NOMO-1 treated with DMSO at 0.1 percent for 48 hours (cell line): ENCODE data around the gene PKD1.
"Not testable (repeated sequence)": the region's sequence is repeated elsewhere in the genome, so short reads cannot be mapped to it uniquely, and the experiment has no call there.

Experiments used
- DNase-seq: peaks from one replicate; lab custom pipeline; 2025; ENCODE audit not compliant: unreplicated experiment; lab: John Stamatoyannopoulos, UW

PKD1 gene

GRCh38 chr16:2110332-2111008 is 25.2 kb downstream of the PKD1 start:
- not testable (repeated sequence) for DNase-seq

- not testable (repeated sequence) for DNase-seq
Observed at GRCh38 chr16:2109872-2110271, 25.8 kb downstream of the PKD1 start.

GRCh38 chr16:2109271-2109580 is 26.5 kb downstream of the PKD1 start:
- DNase-seq = not testable (repeated sequence)

- DNase-seq = not testable (repeated sequence)
Observed at GRCh38 chr16:2108446-2109270, 27.0 kb downstream of the PKD1 start.

GRCh38 chr16:2107791-2108125 is 27.9 kb downstream of the PKD1 start:
- DNase-seq = not testable (repeated sequence)

GRCh38 chr16:2107121-2107790 is 28.4 kb downstream of the PKD1 start:
- not testable (repeated sequence) for DNase-seq

GRCh38 chr16:2106211-2106610 is 29.5 kb downstream of the PKD1 start:
- DNase-seq = not testable (repeated sequence)

GRCh38 chr16:2105769-2106168 is 29.9 kb downstream of the PKD1 start:
- DNase-seq = not testable (repeated sequence)

- DNase-seq = not testable (repeated sequence)
Observed at GRCh38 chr16:2105291-2105690, 30.4 kb downstream of the PKD1 start.

GRCh38 chr16:2104464-2104863 is 31.2 kb downstream of the PKD1 start:
- not testable (repeated sequence) for DNase-seq

GRCh38 chr16:2102471-2102870 is 33.2 kb downstream of the PKD1 start:
- no peak for DNase-seq

- not testable (repeated sequence) for DNase-seq
Observed at GRCh38 chr16:2101581-2101980, 34.1 kb downstream of the PKD1 start.

- not testable (repeated sequence) for DNase-seq
Observed at GRCh38 chr16:2097689-2098088, 38.0 kb downstream of the PKD1 start.

- DNase-seq = no peak
Observed at GRCh38 chr16:2096853-2097595, 38.7 kb downstream of the PKD1 start.

GRCh38 chr16:2095918-2096582 is 39.6 kb downstream of the PKD1 start:
- no peak for DNase-seq

GRCh38 chr16:2095315-2095853 is 40.3 kb downstream of the PKD1 start:
- no peak for DNase-seq

- DNase-seq = no peak
Observed at GRCh38 chr16:2093793-2094192, 41.9 kb downstream of the PKD1 start.

- DNase-seq = no peak
Observed at GRCh38 chr16:2092866-2093265, 42.8 kb downstream of the PKD1 start.

- DNase-seq = no peak
Observed at GRCh38 chr16:2092256-2092620, 43.5 kb downstream of the PKD1 start.

GRCh38 chr16:2091547-2092255 is 44.0 kb downstream of the PKD1 start:
- DNase-seq = no peak
